ENCODE data around the gene SLC22A23.

DNA sequence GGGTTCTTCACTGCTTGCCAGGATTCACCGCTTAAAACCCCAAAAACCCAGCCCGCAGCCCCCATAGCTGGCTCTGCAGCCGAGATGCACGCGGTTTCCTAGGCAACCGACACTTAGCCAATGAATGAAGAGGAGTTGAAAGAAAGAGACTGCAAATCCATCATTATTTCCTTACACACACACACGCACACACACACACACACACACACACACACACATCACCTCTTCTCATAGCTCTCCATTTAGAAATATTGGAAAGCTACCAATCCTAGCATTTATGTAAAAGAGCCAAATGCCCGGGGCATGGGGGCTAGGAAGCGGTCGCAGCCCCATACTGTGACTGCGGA lies 226.0 kb downstream of the SLC22A23 start:
- TF ChIP-seq ZNF274 (IDR thresholded peaks at IDR 0.05; ENCODE audit: low read length) (no peak), ZNF274 (tag by site-specific recombination; IDR thresholded peaks at IDR 0.05; ENCODE audit: borderline replicate concordance) (no peak), SETDB1 (IDR thresholded peaks at IDR 0.05; ENCODE audit: insufficient read length, low read length) (no peak), ZNF426 (tag by site-specific recombination; IDR thresholded peaks at IDR 0.05) (no peak), ZBTB7A (tag by site-specific recombination; IDR thresholded peaks at IDR 0.05; ENCODE audit: low read depth) (no peak)
- TF ChIP-seq, protein P1, sequence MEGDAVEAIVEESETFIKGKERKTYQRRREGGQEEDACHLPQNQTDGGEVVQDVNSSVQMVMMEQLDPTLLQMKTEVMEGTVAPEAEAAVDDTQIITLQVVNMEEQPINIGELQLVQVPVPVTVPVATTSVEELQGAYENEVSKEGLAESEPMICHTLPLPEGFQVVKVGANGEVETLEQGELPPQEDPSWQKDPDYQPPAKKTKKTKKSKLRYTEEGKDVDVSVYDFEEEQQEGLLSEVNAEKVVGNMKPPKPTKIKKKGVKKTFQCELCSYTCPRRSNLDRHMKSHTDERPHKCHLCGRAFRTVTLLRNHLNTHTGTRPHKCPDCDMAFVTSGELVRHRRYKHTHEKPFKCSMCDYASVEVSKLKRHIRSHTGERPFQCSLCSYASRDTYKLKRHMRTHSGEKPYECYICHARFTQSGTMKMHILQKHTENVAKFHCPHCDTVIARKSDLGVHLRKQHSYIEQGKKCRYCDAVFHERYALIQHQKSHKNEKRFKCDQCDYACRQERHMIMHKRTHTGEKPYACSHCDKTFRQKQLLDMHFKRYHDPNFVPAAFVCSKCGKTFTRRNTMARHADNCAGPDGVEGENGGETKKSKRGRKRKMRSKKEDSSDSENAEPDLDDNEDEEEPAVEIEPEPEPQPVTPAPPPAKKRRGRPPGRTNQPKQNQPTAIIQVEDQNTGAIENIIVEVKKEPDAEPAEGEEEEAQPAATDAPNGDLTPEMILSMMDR (tag by site-specific recombination; IDR thresholded peaks at IDR 0.05), result no peak
- TF ChIP-seq, protein P2, sequence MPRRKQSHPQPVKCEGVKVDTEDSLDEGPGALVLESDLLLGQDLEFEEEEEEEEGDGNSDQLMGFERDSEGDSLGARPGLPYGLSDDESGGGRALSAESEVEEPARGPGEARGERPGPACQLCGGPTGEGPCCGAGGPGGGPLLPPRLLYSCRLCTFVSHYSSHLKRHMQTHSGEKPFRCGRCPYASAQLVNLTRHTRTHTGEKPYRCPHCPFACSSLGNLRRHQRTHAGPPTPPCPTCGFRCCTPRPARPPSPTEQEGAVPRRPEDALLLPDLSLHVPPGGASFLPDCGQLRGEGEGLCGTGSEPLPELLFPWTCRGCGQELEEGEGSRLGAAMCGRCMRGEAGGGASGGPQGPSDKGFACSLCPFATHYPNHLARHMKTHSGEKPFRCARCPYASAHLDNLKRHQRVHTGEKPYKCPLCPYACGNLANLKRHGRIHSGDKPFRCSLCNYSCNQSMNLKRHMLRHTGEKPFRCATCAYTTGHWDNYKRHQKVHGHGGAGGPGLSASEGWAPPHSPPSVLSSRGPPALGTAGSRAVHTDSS (tag by site-specific recombination; IDR thresholded peaks at IDR 0.05), result no peak
- TF ChIP-seq, protein P3, sequence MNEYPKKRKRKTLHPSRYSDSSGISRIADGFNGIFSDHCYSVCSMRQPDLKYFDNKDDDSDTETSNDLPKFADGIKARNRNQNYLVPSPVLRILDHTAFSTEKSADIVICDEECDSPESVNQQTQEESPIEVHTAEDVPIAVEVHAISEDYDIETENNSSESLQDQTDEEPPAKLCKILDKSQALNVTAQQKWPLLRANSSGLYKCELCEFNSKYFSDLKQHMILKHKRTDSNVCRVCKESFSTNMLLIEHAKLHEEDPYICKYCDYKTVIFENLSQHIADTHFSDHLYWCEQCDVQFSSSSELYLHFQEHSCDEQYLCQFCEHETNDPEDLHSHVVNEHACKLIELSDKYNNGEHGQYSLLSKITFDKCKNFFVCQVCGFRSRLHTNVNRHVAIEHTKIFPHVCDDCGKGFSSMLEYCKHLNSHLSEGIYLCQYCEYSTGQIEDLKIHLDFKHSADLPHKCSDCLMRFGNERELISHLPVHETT (tag by site-specific recombination; IDR thresholded peaks at IDR 0.05), result peak; percentile 82
- TF ChIP-seq, protein P4, sequence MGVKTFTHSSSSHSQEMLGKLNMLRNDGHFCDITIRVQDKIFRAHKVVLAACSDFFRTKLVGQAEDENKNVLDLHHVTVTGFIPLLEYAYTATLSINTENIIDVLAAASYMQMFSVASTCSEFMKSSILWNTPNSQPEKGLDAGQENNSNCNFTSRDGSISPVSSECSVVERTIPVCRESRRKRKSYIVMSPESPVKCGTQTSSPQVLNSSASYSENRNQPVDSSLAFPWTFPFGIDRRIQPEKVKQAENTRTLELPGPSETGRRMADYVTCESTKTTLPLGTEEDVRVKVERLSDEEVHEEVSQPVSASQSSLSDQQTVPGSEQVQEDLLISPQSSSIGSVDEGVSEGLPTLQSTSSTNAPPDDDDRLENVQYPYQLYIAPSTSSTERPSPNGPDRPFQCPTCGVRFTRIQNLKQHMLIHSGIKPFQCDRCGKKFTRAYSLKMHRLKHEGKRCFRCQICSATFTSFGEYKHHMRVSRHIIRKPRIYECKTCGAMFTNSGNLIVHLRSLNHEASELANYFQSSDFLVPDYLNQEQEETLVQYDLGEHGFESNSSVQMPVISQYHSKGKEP (tag by site-specific recombination; IDR thresholded peaks at IDR 0.05), result no peak
